MCF 10A (cell line): ENCODE measurements around the gene BHLHA9. TPM values are rescaled to one million over a fixed set of nuclear protein-coding genes. Genes with fewer than 3 reads are reported as not detected.

ENCODE experiments used
- BruUV-seq: library from RNA; stranded (reverse); fragments of 400-500 nt; replicated peaks from 2 replicates; lab custom pipeline; 2021; lab: Mats Ljungman, UMichigan
- CTCF ChIA-PET: fragments of 300-600 bp; sonication (Branson Sonifier 250); formaldehyde crosslinking; extraction: SDS; loops from one replicate; lab custom pipeline; 2021; ENCODE audit warnings: antibody characterized with exemption, inconsistent platforms; lab: Yijun Ruan, JAX
- POLR2A ChIA-PET: fragments of 300-600, 350-650 bp; sonication (Branson Sonifier 250); formaldehyde crosslinking; extraction: SDS; loops from one replicate; lab custom pipeline; 2020; ENCODE audit warnings: antibody characterized with exemption, inconsistent platforms; lab: Yijun Ruan, JAX
- DNase-seq: peaks from one replicate; pipeline ENCODE4 v3.0.0-alpha.2; 2018; ENCODE audit not compliant: unreplicated experiment
- H3K27ac Mint-ChIP-seq: one replicate; pipeline ENCODE4 v1.8.0; 2022; ENCODE audit warnings: mild to moderate bottlenecking, low read depth, mixed read lengths; ENCODE audit not compliant: unreplicated experiment
- H3K27me3 Mint-ChIP-seq: one replicate; pipeline ENCODE4 v1.8.0; 2022; ENCODE audit warnings: mixed read lengths; ENCODE audit not compliant: insufficient read depth, unreplicated experiment
- H3K36me3 Mint-ChIP-seq: one replicate; pipeline ENCODE4 v1.8.0; 2022; ENCODE audit warnings: mild to moderate bottlenecking, moderate library complexity, mixed read lengths; ENCODE audit not compliant: insufficient read depth, unreplicated experiment
- H3K4me1 Mint-ChIP-seq: one replicate; pipeline ENCODE4 v1.8.0; 2022; ENCODE audit warnings: mixed read lengths; ENCODE audit not compliant: insufficient read depth, unreplicated experiment
- H3K4me3 Mint-ChIP-seq: one replicate; pipeline ENCODE4 v1.8.0; 2022; ENCODE audit warnings: mild to moderate bottlenecking, moderate library complexity, mixed read lengths; ENCODE audit not compliant: unreplicated experiment
- H3K9me3 Mint-ChIP-seq: one replicate; pipeline ENCODE4 v1.8.0; 2022; ENCODE audit warnings: mixed read lengths; ENCODE audit not compliant: unreplicated experiment
- CTCF ChIP-seq: fragments of 200-600 bp; IDR thresholded peaks from one replicate; pipeline ENCODE4 v1.8.0; 2022; ENCODE audit warnings: antibody characterized with exemption, mild to moderate bottlenecking; ENCODE audit not compliant: unreplicated experiment
- intact Hi-C: fragments of 100-400 bp; cut with micrococcal nuclease; formaldehyde crosslinking; loops from 2 replicates; pipeline ENCODE4 v1.14.1; 2022
- total RNA-seq: library from RNA; stranded (reverse); gene quantifications from 2 replicates; pipeline ENCODE4 v1.2.3, GENCODE V29; 2022

Gene BHLHA9
- total RNA-seq, 1 experiment from 2014 or later: not detected

GRCh38 chr17:1260770-1261161 is 9.5 kb upstream of the BHLHA9 start:
- Mint-ChIP-seq H3K36me3 (peaks cover 6% of the 10 kb centered on the region), H3K4me1 (no peaks in the 10 kb centered on the region), H3K4me3 (no peak overlapping the region), H3K27ac (no peak overlapping the region), H3K9me3 (no peaks in the 10 kb centered on the region), H3K27me3 (no peaks in the 10 kb centered on the region)
- DNase-seq: no peak
- no TSS peak for BruUV-seq
- ChIA-PET POLR2A (no interaction called here), CTCF (interaction anchor here (0.5 to 1.8 kb wide), 5 partner anchors 9 to 409 kb away, joined by 3 to 6 read pairs (median 3); partner anchors contain the start of gene BHLHA9)
- intact Hi-C loops: no loop called here
- TF ChIP-seq CTCF: no peak

GRCh38 chr17:1264196-1264595 is 6.0 kb upstream of the BHLHA9 start:
- H3K27ac Mint-ChIP-seq: no peak overlapping the region
- ChIA-PET CTCF (no interaction called here), POLR2A (no interaction called here)
- DNase-seq: no peak
- no peaks in the 10 kb centered on the region for H3K9me3 Mint-ChIP-seq
- H3K4me3 Mint-ChIP-seq: no peak overlapping the region
- H3K36me3 Mint-ChIP-seq: peaks cover 6% of the 10 kb centered on the region
- no peak for TF ChIP-seq CTCF
- no peaks in the 10 kb centered on the region for H3K27me3 Mint-ChIP-seq
- BruUV-seq: no TSS peak
- intact Hi-C loops: no loop called here
- peaks cover 8% of the 10 kb centered on the region for H3K4me1 Mint-ChIP-seq

- Mint-ChIP-seq H3K9me3 (no peaks in the 10 kb centered on the region), H3K27me3 (no peaks in the 10 kb centered on the region), H3K36me3 (no peaks in the 10 kb centered on the region), H3K4me1 (peaks cover 8% of the 10 kb centered on the region), H3K27ac (peak overlapping the region; percentile 57), H3K4me3 (peak overlapping the region; percentile 87)
- CTCF ChIA-PET: interaction anchor here (0.6 to 1.5 kb wide), 9 partner anchors 9 to 1223 kb away, joined by 3 to 4 read pairs (median 3); no protein-coding TSS in a partner anchor
- TF ChIP-seq CTCF: no peak
- no peak for DNase-seq
- intact Hi-C loops: no loop called here
- POLR2A ChIA-PET: interaction anchor here (0.6 to 1.8 kb wide), 6 partner anchors 11 to 417 kb away, joined by 3 to 14 read pairs (median 3); partner anchors contain the start of genes INPP5K and YWHAE
- no TSS peak for BruUV-seq
These were observed 2.7 kb upstream of the BHLHA9 start for GRCh38 chr17:1267471-1267943.

- CTCF ChIA-PET: interaction anchor here (0.6 kb wide), 1 partner anchor 245 kb away, joined by 3 read pairs; the partner anchor contains the start of gene INPP5K
- no peak for DNase-seq
- no peaks in the 10 kb centered on the region for H3K9me3 Mint-ChIP-seq
- no peak overlapping the region for H3K4me3 Mint-ChIP-seq
- no peak overlapping the region for H3K27ac Mint-ChIP-seq
- peaks cover 8% of the 10 kb centered on the region for H3K4me1 Mint-ChIP-seq
- no TSS peak for BruUV-seq
- no peaks in the 10 kb centered on the region for H3K36me3 Mint-ChIP-seq
- H3K27me3 Mint-ChIP-seq: no peaks in the 10 kb centered on the region
- TF ChIP-seq CTCF: no peak
- intact Hi-C loops: no loop called here
- POLR2A ChIA-PET: interaction anchor here (0.6 kb wide), 1 partner anchor 17 kb away, joined by 3 read pairs; no protein-coding TSS in a partner anchor
These were observed 783 bp downstream of the BHLHA9 start for GRCh38 chr17:1271030-1271423.
